ENCODE data around the gene PNKD.

PNKD gene, protein sequence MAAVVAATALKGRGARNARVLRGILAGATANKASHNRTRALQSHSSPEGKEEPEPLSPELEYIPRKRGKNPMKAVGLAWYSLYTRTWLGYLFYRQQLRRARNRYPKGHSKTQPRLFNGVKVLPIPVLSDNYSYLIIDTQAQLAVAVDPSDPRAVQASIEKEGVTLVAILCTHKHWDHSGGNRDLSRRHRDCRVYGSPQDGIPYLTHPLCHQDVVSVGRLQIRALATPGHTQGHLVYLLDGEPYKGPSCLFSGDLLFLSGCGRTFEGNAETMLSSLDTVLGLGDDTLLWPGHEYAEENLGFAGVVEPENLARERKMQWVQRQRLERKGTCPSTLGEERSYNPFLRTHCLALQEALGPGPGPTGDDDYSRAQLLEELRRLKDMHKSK

GRCh38 chr2:218269900-218270720 is at the start of gene PNKD, which contains the start of gene AAMP:
Gene PNKD, plus strand, starts transcription at chr2:218270519. Its CDS starts 17 bp downstream, at chr2:218270536.
Gene AAMP, minus strand, starts transcription at chr2:218270137. Its CDS starts 51 bp downstream, at chr2:218270086.
- peak; percentile 99 for DNase-seq (ENCODE audit: low read depth, low spot score)

GRCh38 chr2:218221000-218221399 is 49.3 kb upstream of the PNKD start:
- no peak for DNase-seq (ENCODE audit: low read depth, low spot score)

- DNase-seq (ENCODE audit: low read depth, low spot score), result no peak
These were observed 47.3 kb upstream of the PNKD start for GRCh38 chr2:218223046-218223445.

- no peak for DNase-seq (ENCODE audit: low read depth, low spot score)
These were observed 46.1 kb upstream of the PNKD start for GRCh38 chr2:218224186-218224585.

- DNase-seq (ENCODE audit: low read depth, low spot score), result no peak
These were observed 43.4 kb upstream of the PNKD start for GRCh38 chr2:218226903-218227302.

DNA sequence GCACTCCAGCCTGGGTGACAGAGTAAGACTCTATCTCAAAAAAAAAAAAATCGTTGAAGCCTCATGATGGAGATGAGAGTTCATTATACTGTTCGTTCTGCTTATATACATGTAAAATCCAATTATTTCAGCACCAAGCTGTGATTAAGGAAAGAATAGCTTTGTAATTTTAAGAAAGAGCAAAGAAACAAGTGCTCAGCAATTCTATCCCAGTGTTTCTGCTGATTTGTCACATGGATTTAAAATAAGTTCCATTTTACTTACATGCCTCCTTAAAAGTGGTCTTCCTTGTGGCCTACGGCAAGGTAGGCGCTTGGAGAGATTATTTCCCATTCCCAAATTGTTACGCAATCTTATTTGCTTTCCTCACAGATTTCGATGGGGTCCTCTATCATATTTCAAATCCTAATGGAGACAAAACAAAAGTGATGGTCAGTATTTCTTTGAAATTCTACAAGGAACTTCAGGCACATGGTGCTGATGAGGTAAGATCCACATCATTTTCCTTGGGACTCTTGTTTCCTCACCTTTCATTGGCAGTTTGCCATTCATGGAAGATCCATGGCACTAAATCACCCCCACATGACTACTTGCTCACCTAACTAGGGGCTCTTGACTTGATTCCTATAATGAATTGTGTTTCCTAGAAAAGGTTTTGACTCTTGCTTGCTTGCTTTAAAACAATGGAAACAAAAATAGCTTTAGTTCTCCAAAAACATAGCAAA is 41.8 kb upstream of the PNKD start:
- no peak for DNase-seq (ENCODE audit: low read depth, low spot score)

GRCh38 chr2:218229239-218229638 is 41.1 kb upstream of the PNKD start:
- DNase-seq (ENCODE audit: low read depth, low spot score), result no peak

GRCh38 chr2:218229851-218230250 is 40.5 kb upstream of the PNKD start:
- no peak for DNase-seq (ENCODE audit: low read depth, low spot score)

GRCh38 chr2:218230882-218231281 is 39.4 kb upstream of the PNKD start:
- DNase-seq (ENCODE audit: low read depth, low spot score), result no peak

GRCh38 chr2:218233543-218233942 is 36.8 kb upstream of the PNKD start:
- no peak for DNase-seq (ENCODE audit: low read depth, low spot score)

DNA sequence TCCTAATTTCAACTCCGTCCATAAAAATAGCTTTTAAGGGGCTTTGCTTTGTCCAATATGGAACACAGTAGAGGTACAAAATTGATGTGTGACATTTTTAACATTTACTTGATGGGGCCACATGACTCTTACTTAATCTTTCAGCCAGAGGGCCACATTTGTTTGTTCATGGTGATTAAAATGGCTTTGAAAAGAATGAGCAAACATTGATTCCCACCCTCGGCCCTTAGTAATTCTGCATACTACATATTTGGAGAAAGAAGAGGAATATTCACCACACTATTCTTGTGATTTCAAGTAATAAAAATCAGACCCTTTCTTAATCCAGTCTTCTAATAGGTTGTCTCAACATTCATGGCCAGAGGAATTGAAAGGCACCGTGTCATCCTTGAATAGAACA is 35.8 kb upstream of the PNKD start:
- no peak for DNase-seq (ENCODE audit: low read depth, low spot score)

DNA sequence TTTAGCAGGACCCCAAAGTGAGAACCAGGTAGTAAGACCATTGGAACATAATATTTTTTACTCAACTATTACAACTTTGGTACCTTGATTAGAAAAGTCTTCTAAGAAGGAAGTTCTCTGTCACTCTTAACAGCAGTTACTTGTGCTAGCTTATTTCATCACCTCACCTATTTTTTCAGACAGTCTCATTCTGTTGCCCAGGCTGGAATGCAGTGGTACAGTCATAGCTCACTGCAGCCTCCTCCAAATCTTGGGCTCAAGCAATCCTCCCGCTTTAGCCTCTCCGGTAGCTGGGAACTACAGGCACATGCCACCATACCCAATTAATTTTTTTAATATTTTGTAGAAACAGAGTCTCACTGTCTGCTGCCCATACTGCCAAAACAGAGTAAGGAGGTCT is 35.3 kb upstream of the PNKD start:
- no peak for DNase-seq (ENCODE audit: low read depth, low spot score)

DNA sequence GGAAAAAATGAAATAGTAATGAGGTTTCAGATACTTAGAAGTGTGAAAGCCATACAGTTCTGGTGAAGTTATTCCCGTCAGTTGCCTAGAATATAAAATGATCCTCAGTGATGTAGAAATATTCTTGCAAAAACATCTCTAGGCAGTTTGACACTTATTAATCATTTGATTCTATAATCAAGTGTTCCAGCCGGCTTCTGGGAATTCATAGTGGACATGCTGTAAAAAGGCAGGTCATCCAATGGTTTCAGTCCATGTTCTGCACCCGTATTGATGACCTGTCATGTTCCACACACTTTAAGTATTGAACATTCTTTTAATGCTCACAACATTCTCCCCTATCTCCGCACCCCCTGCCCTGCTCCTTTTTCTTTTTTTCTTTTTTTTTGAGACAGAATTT is 33.5 kb upstream of the PNKD start:
- DNase-seq (ENCODE audit: low read depth, low spot score), result no peak

GRCh38 chr2:218238887-218239286 is 31.4 kb upstream of the PNKD start:
- DNase-seq (ENCODE audit: low read depth, low spot score), result no peak

DNA sequence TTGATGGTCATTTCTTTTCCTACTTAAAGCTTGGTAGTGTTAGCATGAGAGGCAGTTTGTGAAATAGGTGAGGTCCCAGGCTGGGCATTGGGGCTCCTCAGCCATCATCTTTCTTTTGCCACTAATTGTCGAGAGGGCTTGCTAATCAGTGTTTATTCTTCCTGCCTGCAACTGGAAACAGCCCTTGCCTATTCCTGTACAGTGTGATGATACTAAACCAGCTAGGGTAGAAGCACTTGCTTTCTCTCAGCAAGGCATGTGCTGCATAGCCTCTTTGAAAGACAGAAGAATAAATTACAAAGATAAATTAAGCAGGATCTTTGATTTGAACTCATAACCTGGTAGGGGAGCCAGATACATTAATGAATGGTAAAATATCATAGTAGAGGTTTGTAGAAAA is 26.1 kb upstream of the PNKD start:
- no peak for DNase-seq (ENCODE audit: low read depth, low spot score)

- no peak for DNase-seq (ENCODE audit: low read depth, low spot score)
These were observed 25.7 kb upstream of the PNKD start for GRCh38 chr2:218244665-218245064.

- no peak for DNase-seq (ENCODE audit: low read depth, low spot score)
These were observed 25.1 kb upstream of the PNKD start for GRCh38 chr2:218245214-218245613.

GRCh38 chr2:218249691-218250090 is 20.6 kb upstream of the PNKD start:
- DNase-seq (ENCODE audit: low read depth, low spot score), result no peak

DNA sequence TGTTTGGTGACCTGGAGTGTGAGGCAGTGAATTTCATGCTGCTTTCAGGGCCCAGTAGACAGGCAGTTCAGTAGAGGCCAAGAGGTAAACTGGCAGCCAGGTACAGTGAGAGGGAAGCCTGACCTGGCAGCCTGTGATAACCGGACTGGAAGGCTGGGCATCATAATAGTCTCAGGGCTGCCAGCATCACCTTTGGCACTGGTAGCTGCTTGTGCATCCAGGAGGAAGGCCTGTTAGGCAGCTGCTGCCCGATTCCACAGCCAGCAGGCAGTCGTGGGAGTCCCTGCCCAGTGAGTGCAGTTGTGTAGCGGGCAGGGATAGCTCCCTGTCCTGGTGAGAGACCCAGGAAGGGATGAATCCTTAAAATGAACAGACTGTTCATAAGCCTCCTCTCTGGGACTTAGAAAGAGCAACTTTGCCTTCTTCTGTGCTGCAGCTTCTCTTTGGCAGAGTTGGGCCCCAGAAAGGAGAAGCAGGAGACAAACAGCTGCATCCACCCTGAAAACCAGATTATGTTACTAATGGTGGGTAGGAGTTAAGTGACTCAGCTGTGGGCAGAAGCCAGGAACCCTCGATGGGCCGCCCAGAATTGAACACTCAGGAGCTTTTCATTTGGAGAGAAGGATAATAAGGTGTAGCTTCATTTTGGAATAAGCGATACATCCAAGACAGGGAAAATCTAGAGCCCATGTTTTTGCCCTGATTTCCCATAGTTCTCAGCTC is 17.6 kb upstream of the PNKD start:
- DNase-seq (ENCODE audit: low read depth, low spot score), result no peak

GRCh38 chr2:218253232-218253625 is 17.1 kb upstream of the PNKD start:
- no peak for DNase-seq (ENCODE audit: low read depth, low spot score)

DNA sequence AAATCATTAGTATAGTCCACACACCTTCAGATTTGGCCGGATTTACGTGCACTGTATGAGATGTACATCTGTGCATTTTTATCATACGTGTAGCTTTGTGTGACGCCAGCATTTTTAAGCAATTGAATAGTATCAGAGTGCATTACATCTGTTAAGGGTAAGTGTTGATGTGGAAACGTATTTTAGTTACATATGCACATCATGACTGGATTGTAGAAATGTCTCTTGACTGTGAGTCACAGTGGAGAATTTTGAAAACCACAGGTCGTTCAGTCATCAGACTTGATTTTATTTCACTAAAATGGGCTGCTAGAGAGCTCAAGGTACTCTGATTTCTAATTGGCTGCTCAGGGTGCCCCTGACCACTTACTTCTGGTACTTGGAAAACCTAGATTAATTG is 14.9 kb upstream of the PNKD start:
- no peak for DNase-seq (ENCODE audit: low read depth, low spot score)

All from smooth muscle cell of the brain vasculature (primary cell).